SU-DHL-6 (cell line): Measurements from ENCODE around the gene ATAD2B.

Experiments
- H2AFZ ChIP-seq: fragments of 200-600 bp; sonication (generic); 2 replicates; pipeline ENCODE4 v1.6.1; 2014; ENCODE audit warnings: low read depth, mild to moderate bottlenecking, moderate library complexity, mixed read lengths, antibody characterized with exemption, low read length; ENCODE audit not compliant: severe bottlenecking
- H3F3A ChIP-seq: fragments of 200-600 bp; shearing (Covaris generic); 2 replicates; pipeline ENCODE4 v1.6.0; 2016; ENCODE audit warnings: antibody characterized with exemption, mild to moderate bottlenecking; ENCODE audit not compliant: insufficient read depth
- H3K27ac ChIP-seq: fragments of 200-600 bp; sonication (generic); 2 replicates; pipeline ENCODE4 v1.5.1; 2016; ENCODE audit warnings: low read depth, mild to moderate bottlenecking, low read length, moderate library complexity, mixed read lengths
- H3K27me3 ChIP-seq: fragments of 200-600 bp; sonication (generic), shearing (Covaris generic); 2 replicates; pipeline ENCODE4 v1.6.0; 2014; ENCODE audit warnings: mild to moderate bottlenecking, low read length
- H3K36me3 ChIP-seq: fragments of 200-600 bp; sonication (generic); 2 replicates; pipeline ENCODE4 v1.6.1; 2014; ENCODE audit warnings: mild to moderate bottlenecking, low read length, mixed read lengths
- H3K4me2 ChIP-seq: fragments of 300-600, 200-600 bp; shearing (Covaris generic), sonication (generic); 2 replicates; pipeline ENCODE4 v1.6.0; 2014; ENCODE audit warnings: low read length, low read depth, mild to moderate bottlenecking; ENCODE audit not compliant: poor library complexity, severe bottlenecking
- H3K4me3 ChIP-seq: fragments of 200-600 bp; sonication (generic); 2 replicates; pipeline ENCODE4 v1.5.1; 2014; ENCODE audit warnings: antibody characterized with exemption, low read length, mild to moderate bottlenecking, mixed read lengths; ENCODE audit not compliant: insufficient read depth, poor library complexity, severe bottlenecking
- H3K79me2 ChIP-seq: fragments of 200-600 bp; sonication (generic); 2 replicates; pipeline ENCODE4 v1.6.1; 2014; ENCODE audit warnings: mild to moderate bottlenecking, low read length, moderate library complexity; ENCODE audit not compliant: insufficient read depth
- H3K9ac ChIP-seq: fragments of 200-600 bp; sonication (generic); 2 replicates; pipeline ENCODE4 v1.7.0; 2014; ENCODE audit warnings: mild to moderate bottlenecking, low read length
- H3K9me2 ChIP-seq: fragments of 200-600 bp; sonication (generic); replicated peaks from 2 replicates; pipeline ENCODE4 v1.6.1; 2014; ENCODE audit warnings: low read length; ENCODE audit not compliant: insufficient read depth
- H3K9me3 ChIP-seq: fragments of 200-600 bp; sonication (generic); 2 replicates; pipeline ENCODE4 v1.6.1; 2014; ENCODE audit warnings: low read length, mixed read lengths; ENCODE audit not compliant: insufficient read depth
- H4K20me1 ChIP-seq: fragments of 200-600 bp; sonication (generic); 2 replicates; pipeline ENCODE4 v1.6.1; 2014; ENCODE audit warnings: low read depth, mild to moderate bottlenecking, antibody characterized with exemption, low read length, moderate library complexity, mixed read lengths
- CTCF ChIP-seq: fragments of 200-600 bp; sonication (generic); IDR thresholded peaks from one replicate; pipeline ENCODE4 v1.5.1; 2017; ENCODE audit warnings: antibody characterized with exemption, mild to moderate bottlenecking, low read length, moderate library complexity; ENCODE audit not compliant: insufficient read depth, poor library complexity, severe bottlenecking
- EZH2phosphoT487 ChIP-seq: fragments of 200-600 bp; sonication (generic), shearing (Covaris generic); conservative IDR thresholded peaks from 2 replicates; pipeline ENCODE4 v1.6.1; 2018; ENCODE audit warnings: mild to moderate bottlenecking, antibody characterized with exemption, low read length, moderate library complexity, mixed read lengths

The ATAD2B gene

GRCh38 chr2:23707096-23707495 lies 219.8 kb downstream of the ATAD2B start:
- TF ChIP-seq CTCF (no peak), EZH2phosphoT487 (no peak)
- Histone ChIP-seq H3F3A (no peaks in the 10 kb centered on the region), H3K9me2 (no peaks in the 10 kb centered on the region), H3K9me3 (no peaks in the 10 kb centered on the region), H3K27me3 (no peaks in the 10 kb centered on the region), H3K9ac (no peak overlapping the region), H3K79me2 (no peaks in the 10 kb centered on the region), H2AFZ (no peak overlapping the region), H3K27ac (no peak overlapping the region), H3K36me3 (no peaks in the 10 kb centered on the region), H4K20me1 (no peaks in the 10 kb centered on the region), H3K4me2 (no peak overlapping the region), H3K4me3 (no peak overlapping the region)

GRCh38 chr2:23706613-23707078 lies 220.3 kb downstream of the ATAD2B start:
- no peaks in the 10 kb centered on the region for H3K36me3 ChIP-seq
- H3K4me3 ChIP-seq = no peak overlapping the region
- no peaks in the 10 kb centered on the region for H4K20me1 ChIP-seq
- no peaks in the 10 kb centered on the region for H3K79me2 ChIP-seq
- H2AFZ ChIP-seq = no peak overlapping the region
- H3K9ac ChIP-seq = no peak overlapping the region
- no peaks in the 10 kb centered on the region for H3K27me3 ChIP-seq
- H3K4me2 ChIP-seq = no peak overlapping the region
- H3F3A ChIP-seq = no peaks in the 10 kb centered on the region
- H3K9me3 ChIP-seq = no peaks in the 10 kb centered on the region
- TF ChIP-seq CTCF = no peak
- TF ChIP-seq EZH2phosphoT487 = no peak
- no peak overlapping the region for H3K27ac ChIP-seq
- no peaks in the 10 kb centered on the region for H3K9me2 ChIP-seq

GRCh38 chr2:23705771-23706612 lies 220.9 kb downstream of the ATAD2B start:
- no peaks in the 10 kb centered on the region for H4K20me1 ChIP-seq
- no peak overlapping the region for H2AFZ ChIP-seq
- no peaks in the 10 kb centered on the region for H3K27me3 ChIP-seq
- H3K79me2 ChIP-seq = no peaks in the 10 kb centered on the region
- H3K9ac ChIP-seq = no peak overlapping the region
- no peaks in the 10 kb centered on the region for H3F3A ChIP-seq
- no peaks in the 10 kb centered on the region for H3K9me2 ChIP-seq
- H3K9me3 ChIP-seq = no peaks in the 10 kb centered on the region
- no peak overlapping the region for H3K4me3 ChIP-seq
- H3K4me2 ChIP-seq = no peak overlapping the region
- H3K36me3 ChIP-seq = no peaks in the 10 kb centered on the region
- TF ChIP-seq CTCF (no peak), EZH2phosphoT487 (no peak)
- no peak overlapping the region for H3K27ac ChIP-seq
